LNCaP clone FGC (cell line): ENCODE measurements around the gene SYCP2.
"Not testable (repeated sequence)": the region's sequence is repeated elsewhere in the genome, so short reads cannot be mapped to it uniquely, and the experiment has no call there.

ENCODE experiments used
- DNase-seq: peaks from one replicate; pipeline ENCODE4 v3.0.0-alpha.2; 2011; ENCODE audit warnings: low read depth
- H3K4me3 ChIP-seq: 2 replicates; pipeline ENCODE4 v1.5.1; 2011; ENCODE audit warnings: mild to moderate bottlenecking, low read depth, low read length, control low read depth
- TF ChIP-seq, protein P1 (sequence below): IDR thresholded peaks from 2 replicates; pipeline ENCODE4 v1.5.1; 2012; ENCODE audit warnings: mild to moderate bottlenecking; ENCODE audit not compliant: control insufficient read depth, insufficient read depth; ENCODE audit errors: extremely low read depth

The SYCP2 gene

DNA sequence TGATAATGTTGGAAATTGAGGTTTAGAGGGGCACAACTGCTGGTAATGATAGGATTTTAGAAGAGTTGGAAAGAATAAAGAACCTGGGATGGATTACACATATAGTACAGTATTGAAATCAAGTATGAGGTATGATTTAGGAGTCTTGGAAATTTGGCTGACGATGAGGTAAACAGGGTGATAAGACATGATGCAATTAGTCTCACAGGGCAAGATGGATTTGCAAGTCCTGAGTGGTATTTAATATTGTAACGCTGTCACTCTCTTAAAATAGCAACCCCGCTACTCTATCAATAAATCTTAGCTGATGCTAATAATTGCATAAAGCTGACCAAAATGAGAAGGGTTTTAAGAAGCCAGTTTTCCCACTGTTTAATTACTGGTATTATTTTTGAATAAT lies 70.4 kb downstream of the SYCP2 start:
- no peak for DNase-seq
- no peak overlapping the region for H3K4me3 ChIP-seq
- TF ChIP-seq, protein P1, sequence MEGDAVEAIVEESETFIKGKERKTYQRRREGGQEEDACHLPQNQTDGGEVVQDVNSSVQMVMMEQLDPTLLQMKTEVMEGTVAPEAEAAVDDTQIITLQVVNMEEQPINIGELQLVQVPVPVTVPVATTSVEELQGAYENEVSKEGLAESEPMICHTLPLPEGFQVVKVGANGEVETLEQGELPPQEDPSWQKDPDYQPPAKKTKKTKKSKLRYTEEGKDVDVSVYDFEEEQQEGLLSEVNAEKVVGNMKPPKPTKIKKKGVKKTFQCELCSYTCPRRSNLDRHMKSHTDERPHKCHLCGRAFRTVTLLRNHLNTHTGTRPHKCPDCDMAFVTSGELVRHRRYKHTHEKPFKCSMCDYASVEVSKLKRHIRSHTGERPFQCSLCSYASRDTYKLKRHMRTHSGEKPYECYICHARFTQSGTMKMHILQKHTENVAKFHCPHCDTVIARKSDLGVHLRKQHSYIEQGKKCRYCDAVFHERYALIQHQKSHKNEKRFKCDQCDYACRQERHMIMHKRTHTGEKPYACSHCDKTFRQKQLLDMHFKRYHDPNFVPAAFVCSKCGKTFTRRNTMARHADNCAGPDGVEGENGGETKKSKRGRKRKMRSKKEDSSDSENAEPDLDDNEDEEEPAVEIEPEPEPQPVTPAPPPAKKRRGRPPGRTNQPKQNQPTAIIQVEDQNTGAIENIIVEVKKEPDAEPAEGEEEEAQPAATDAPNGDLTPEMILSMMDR, result no peak

DNA sequence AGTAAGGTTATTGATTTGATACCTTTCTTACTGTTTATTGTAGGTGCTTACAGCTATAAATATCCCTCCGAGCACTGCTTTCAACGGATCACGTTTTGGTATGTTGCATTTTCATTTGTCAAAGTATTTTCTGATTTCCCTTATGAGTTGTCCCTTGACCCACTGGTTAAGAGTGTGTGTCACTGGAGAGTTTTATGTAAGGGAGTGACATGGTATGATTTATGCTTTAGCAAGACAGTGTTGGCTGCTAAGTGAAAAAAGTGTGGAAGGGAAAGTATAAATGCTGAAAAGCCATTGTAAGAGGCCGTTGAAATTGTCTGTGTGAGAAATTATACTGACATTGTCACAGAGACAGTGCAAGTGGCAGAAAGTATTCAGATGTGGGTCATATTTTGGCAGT lies 72.0 kb downstream of the SYCP2 start:
- no peak overlapping the region for H3K4me3 ChIP-seq
- TF ChIP-seq, protein P1, result no peak
- DNase-seq, result no peak

DNA sequence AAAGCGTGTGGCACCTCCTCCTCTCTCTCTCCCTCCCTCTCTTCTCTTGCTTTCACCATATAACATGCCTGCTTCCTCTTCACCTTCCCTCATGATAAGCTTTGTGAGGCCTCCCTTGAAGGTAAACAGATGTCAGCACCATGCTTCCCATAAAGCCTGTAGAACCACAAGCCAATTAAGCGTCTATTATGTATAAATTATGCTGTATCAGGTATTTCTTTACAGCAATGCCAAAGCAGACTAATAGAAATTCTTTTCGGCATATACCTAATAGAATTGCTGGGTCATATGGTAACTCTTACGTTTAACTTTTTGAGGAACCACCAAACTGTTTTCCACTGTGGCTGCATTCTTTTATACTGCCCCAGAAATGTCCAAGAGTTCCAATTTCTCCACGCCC lies 75.0 kb downstream of the SYCP2 start:
- TF ChIP-seq, protein P1, result no peak
- H3K4me3 ChIP-seq, result no peak overlapping the region
- no peak for DNase-seq

DNA sequence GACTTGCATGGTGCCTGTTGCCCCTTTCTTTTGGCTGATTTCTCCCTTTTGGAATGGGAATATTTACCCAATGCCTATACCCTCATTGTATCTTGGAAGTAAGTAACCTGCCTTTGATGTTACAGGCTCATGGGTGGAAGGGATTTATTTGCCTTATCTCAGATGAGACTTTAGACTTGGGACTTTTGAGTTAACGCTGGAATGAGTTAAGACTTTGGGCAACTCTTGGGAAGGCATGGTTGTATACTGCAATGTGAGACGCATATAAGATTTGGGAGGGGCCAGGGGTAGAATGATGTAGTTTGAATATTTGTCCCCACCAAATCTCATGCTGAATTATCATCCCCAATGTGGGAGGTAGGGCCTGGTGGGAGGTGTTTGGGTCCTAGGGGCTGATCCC lies 75.5 kb downstream of the SYCP2 start:
- no peak for DNase-seq
- H3K4me3 ChIP-seq, result no peak overlapping the region
- TF ChIP-seq, protein P1, result no peak

DNA sequence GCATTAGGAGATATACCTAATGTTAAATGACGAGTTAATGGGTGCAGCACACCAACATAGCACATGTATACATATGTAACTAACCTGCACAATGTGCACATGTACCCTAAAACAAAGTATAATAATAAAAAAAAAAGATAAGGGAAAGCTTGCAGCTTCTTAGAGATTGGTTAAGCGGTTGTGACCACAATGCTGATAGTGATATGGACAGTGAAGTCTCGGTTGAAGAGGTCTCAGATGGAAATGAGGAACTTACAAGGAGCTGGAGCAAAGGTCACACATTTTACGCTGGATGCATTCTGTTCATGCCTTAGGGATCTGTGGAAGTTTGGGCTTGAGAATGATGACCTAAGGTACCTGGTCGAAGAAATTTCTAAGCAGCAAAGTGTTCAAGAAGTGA lies 76.5 kb downstream of the SYCP2 start:
- H3K4me3 ChIP-seq, DNase-seq: not testable (repeated sequence)

DNA sequence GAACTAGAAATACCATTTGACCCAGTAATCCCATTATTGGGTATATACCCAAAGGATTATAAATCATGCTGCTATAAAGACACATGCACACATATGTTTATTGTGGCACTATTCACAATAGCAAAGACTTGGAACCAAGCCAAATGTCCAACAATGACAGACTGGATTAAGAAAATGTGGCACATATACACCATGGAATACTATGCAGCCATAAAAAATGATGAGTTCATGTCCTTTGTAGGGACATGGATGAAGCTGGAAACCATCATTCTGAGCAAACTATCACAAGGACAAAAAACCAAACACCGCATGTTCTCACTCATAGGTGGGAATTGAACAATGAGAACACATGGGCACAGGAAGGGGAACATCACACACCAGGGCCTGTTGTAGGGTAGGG lies 76.9 kb downstream of the SYCP2 start:
- not testable (repeated sequence) for DNase-seq, H3K4me3 ChIP-seq

DNA sequence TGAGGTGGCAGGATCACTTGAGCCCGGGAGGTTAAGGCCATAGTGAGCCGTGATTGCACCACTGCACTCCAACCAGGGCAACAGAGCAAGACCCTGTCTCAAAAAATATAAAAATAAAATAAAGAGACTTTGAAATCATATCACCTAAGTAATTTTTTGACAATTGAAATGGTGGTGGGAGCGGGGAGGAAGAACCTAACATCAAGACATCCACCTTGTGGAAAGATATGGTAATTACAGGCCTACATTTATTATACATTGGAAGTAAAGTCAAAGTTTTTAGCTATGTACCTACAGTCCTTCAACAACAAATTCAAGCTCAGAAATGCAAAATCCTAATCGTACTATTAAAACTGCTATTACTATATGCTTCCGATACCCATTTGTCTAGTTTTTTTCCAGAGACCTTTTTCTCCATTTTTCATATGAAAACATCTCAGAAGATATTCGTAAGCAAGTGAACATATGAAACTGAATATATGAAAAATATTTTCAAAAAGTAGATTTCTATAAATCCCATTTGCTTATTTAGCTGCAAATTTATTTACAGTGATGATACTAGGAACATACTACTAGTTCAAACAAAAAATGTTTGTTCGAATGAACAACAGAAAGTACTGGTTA lies 83.3 kb downstream of the SYCP2 start:
- DNase-seq, result peak; percentile 18
- TF ChIP-seq, protein P1, result peak; percentile 48
- no peak overlapping the region for H3K4me3 ChIP-seq

DNA sequence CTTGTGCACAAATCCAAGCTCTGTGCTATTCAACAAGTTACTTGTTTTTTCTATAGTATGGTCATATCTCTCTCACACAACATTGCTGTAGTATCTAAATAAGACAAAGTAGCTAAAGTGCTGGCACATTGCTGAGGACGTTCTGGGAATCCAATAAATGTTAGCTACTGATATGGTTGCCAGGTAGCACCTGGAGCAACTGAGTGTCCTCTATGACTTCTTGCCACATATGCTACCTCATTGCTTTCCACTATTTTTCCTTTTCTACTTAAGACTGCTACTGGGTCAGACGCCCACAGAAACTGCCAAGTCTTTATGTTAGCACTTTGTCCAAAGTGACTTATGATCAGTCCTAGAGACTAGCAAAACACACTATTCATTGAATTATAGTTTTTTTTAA lies 85.3 kb downstream of the SYCP2 start:
- no peak overlapping the region for H3K4me3 ChIP-seq
- DNase-seq, result peak; percentile 80
- TF ChIP-seq, protein P1, result no peak
